Nephron progenitor cell (in vitro differentiated cells): ENCODE data around the gene C8B.
A peak's percentile ranks its signal among the peaks of the same experiment; 100 is the strongest.

Experiments
- DNase-seq: peaks from one replicate; pipeline ENCODE4 v3.0.0; 2021
- H3K27ac Mint-ChIP-seq: 2 replicates; pipeline ENCODE4 v1.8.0; 2021; ENCODE audit warnings: mild to moderate bottlenecking, moderate library complexity, mixed read lengths
- H3K27me3 Mint-ChIP-seq: 2 replicates; pipeline ENCODE4 v1.8.0; 2021; ENCODE audit warnings: mild to moderate bottlenecking, low read depth, mixed read lengths; ENCODE audit not compliant: poor library complexity
- H3K36me3 Mint-ChIP-seq: 2 replicates; pipeline ENCODE4 v1.8.0; 2021; ENCODE audit warnings: low read depth, mixed read lengths
- H3K4me1 Mint-ChIP-seq: 2 replicates; pipeline ENCODE4 v1.8.0; 2021; ENCODE audit warnings: mixed read lengths
- H3K4me3 Mint-ChIP-seq: 2 replicates; pipeline ENCODE4 v1.8.0; 2021; ENCODE audit warnings: mild to moderate bottlenecking, moderate library complexity, mixed read lengths
- H3K9me3 Mint-ChIP-seq: 2 replicates; pipeline ENCODE4 v1.8.0; 2021; ENCODE audit warnings: mild to moderate bottlenecking, moderate library complexity, mixed read lengths
- TF ChIP-seq, protein P1 (sequence below): fragments of 200-600 bp; sonication (generic); IDR thresholded peaks from 2 replicates; pipeline ENCODE4 v1.5.0; 2021; ENCODE audit warnings: antibody characterized with exemption

The C8B gene

DNA sequence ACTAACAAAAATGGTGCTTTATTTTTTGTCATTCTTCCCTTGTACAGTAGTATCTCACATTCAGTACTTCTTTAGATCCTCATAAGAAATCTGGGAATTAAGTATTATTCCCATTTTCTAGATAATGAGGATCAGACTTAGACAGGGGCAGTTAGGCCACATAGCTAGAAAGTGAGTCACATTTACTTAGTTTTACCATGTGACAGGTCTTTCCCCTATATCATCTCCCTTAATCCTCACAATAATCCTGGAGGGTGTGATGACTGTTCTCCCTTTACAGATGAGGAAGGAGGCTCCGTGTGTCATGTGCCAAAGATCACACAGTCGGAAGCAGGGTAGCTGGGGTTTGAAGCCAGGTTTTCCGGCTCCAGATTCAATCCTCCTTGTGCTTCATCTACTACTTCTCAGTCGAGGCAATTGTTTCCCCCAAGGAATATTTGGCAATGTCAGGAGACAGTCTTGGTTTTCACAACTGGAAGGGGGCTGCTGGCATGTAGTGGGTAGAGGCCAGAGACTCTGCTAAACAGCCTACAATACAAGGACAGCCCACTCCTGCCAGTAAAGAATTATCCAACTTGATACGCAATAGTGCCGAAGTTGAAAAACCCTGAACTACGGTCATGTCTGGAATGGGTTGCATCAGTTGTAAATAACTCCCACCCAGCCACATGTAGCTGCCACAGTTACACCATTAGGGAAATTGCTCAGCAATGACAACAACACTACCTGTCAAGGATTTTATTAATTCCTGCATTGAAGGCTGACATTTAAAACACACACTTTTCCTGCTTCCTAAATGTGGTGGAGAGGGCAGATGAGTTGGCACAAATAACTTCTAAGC is 54.5 kb downstream of the C8B start:
- H3K4me1 Mint-ChIP-seq, result no peaks in the 10 kb centered on the region
- H3K27ac Mint-ChIP-seq, result peak overlapping the region; percentile 31
- DNase-seq, result no peak
- TF ChIP-seq, protein P1, sequence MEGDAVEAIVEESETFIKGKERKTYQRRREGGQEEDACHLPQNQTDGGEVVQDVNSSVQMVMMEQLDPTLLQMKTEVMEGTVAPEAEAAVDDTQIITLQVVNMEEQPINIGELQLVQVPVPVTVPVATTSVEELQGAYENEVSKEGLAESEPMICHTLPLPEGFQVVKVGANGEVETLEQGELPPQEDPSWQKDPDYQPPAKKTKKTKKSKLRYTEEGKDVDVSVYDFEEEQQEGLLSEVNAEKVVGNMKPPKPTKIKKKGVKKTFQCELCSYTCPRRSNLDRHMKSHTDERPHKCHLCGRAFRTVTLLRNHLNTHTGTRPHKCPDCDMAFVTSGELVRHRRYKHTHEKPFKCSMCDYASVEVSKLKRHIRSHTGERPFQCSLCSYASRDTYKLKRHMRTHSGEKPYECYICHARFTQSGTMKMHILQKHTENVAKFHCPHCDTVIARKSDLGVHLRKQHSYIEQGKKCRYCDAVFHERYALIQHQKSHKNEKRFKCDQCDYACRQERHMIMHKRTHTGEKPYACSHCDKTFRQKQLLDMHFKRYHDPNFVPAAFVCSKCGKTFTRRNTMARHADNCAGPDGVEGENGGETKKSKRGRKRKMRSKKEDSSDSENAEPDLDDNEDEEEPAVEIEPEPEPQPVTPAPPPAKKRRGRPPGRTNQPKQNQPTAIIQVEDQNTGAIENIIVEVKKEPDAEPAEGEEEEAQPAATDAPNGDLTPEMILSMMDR, result no peak
- no peak overlapping the region for H3K4me3 Mint-ChIP-seq
- peaks cover 17% of the 10 kb centered on the region for H3K27me3 Mint-ChIP-seq
- H3K9me3 Mint-ChIP-seq, result no peaks in the 10 kb centered on the region
- no peaks in the 10 kb centered on the region for H3K36me3 Mint-ChIP-seq

- DNase-seq, result no peak
- H3K4me3 Mint-ChIP-seq, result no peak overlapping the region
- TF ChIP-seq, protein P1, result no peak
- no peaks in the 10 kb centered on the region for H3K4me1 Mint-ChIP-seq
- no peaks in the 10 kb centered on the region for H3K36me3 Mint-ChIP-seq
- H3K27me3 Mint-ChIP-seq, result peaks cover 20% of the 10 kb centered on the region
- no peak overlapping the region for H3K27ac Mint-ChIP-seq
- H3K9me3 Mint-ChIP-seq, result no peaks in the 10 kb centered on the region
These were observed 55.3 kb downstream of the C8B start for GRCh38 chr1:56910441-56910985.

DNA sequence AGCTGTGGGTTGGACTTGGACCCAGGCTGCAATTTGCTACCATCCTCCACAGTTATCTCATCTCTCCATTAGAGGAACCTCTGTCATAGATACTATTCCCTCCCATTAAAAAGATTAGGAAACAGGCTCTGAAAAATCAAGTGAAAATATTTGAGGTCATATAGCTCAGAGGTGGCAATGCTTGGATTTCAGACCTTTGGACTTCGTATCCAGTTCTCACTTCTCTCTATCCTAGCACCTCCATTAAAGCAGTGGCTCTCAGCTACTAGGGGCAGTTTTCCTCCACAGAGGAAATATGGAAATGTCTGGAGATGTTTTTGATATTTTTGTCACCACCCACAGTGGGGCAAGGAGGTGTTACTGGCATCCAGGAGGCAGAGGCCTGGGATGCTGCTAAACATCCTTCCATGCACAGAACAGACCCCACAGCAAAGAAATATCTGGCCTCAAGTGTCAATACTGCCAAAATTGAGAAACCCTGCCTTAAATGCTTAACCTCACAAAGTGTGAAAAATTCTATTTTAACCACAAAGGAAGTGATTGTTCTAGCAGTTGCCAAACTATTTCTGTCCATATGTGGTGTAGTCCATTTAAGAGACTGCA is 57.1 kb downstream of the C8B start:
- no peaks in the 10 kb centered on the region for H3K4me1 Mint-ChIP-seq
- no peak overlapping the region for H3K4me3 Mint-ChIP-seq
- DNase-seq, result no peak
- peaks cover 19% of the 10 kb centered on the region for H3K27me3 Mint-ChIP-seq
- TF ChIP-seq, protein P1, result no peak
- H3K27ac Mint-ChIP-seq, result no peak overlapping the region
- H3K9me3 Mint-ChIP-seq, result no peaks in the 10 kb centered on the region
- no peaks in the 10 kb centered on the region for H3K36me3 Mint-ChIP-seq

GRCh38 chr1:56905667-56906066 is 60.1 kb downstream of the C8B start:
- Mint-ChIP-seq H3K4me3 (no peak overlapping the region), H3K4me1 (no peaks in the 10 kb centered on the region), H3K9me3 (no peaks in the 10 kb centered on the region), H3K36me3 (no peaks in the 10 kb centered on the region), H3K27ac (no peak overlapping the region), H3K27me3 (peaks cover 27% of the 10 kb centered on the region)
- DNase-seq, result no peak
- TF ChIP-seq, protein P1, result no peak

- no peak for DNase-seq
- TF ChIP-seq, protein P1, result no peak
- Mint-ChIP-seq H3K9me3 (no peaks in the 10 kb centered on the region), H3K27me3 (peaks cover 29% of the 10 kb centered on the region), H3K27ac (no peak overlapping the region), H3K4me1 (no peaks in the 10 kb centered on the region), H3K4me3 (no peak overlapping the region), H3K36me3 (no peaks in the 10 kb centered on the region)
These were observed 61.0 kb downstream of the C8B start for GRCh38 chr1:56904663-56905397.
